ENCODE measurements around the gene SLC25A30.
"Not testable (repeated sequence)": the region's sequence is repeated elsewhere in the genome, so short reads cannot be mapped to it uniquely, and the experiment has no call there.

SLC25A30 gene

DNA sequence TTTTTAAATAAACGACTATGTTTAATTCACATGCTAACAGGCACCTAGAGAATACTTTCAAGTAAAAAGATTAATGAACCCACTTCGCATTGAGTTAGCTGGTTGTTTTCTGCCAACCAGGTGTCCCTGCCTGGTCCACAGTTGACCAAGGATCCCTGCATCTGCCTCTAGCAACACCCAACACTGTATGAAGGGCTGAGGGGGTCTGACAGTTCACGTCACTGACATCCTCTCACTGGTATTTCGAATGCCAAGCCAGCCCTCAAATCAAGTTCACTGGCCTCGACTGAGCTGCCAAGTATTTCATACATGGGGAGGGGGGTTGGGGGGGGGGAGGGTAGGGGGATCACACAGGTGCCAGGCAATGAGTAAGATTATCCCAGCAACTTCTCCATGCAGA lies 25.4 kb downstream of the SLC25A30 start:
- H4K20me1 ChIP-seq (ENCODE audit: low read depth, low read length), result no peaks in the 10 kb centered on the region
- no peaks in the 10 kb centered on the region for H3K27me3 ChIP-seq (ENCODE audit: low read length)
- no peak for TF ChIP-seq CTCF (IDR thresholded peaks at IDR 0.05; ENCODE audit: insufficient read depth, low read length, poor library complexity, severe bottlenecking)
- no peak for TF ChIP-seq EZH2phosphoT487 (conservative IDR thresholded peaks at IDR 0.05; ENCODE audit: low read length)
- no peaks in the 10 kb centered on the region for H3K79me2 ChIP-seq (ENCODE audit: insufficient read depth, low read length)
- H3K4me2 ChIP-seq (ENCODE audit: low read depth, low read length, poor library complexity, severe bottlenecking), result no peak overlapping the region
- H3F3A ChIP-seq (ENCODE audit: insufficient read depth), result no peaks in the 10 kb centered on the region; the same call in 1 of the 2 replicates
- no peak overlapping the region for H3K9ac ChIP-seq (ENCODE audit: low read length)
- no peak overlapping the region for H2AFZ ChIP-seq (ENCODE audit: low read depth, low read length, severe bottlenecking)
- H3K4me3 ChIP-seq (ENCODE audit: insufficient read depth, low read length, poor library complexity, severe bottlenecking), result no peak overlapping the region
- H3K36me3 ChIP-seq (ENCODE audit: low read length), result no peaks in the 10 kb centered on the region
- H3K27ac ChIP-seq (ENCODE audit: low read depth, low read length), result no peak overlapping the region
- no peaks in the 10 kb centered on the region for H3K9me2 ChIP-seq (replicated peaks; ENCODE audit: insufficient read depth, low read length)
- H3K9me3 ChIP-seq (ENCODE audit: insufficient read depth, low read length), result no peaks in the 10 kb centered on the region

DNA sequence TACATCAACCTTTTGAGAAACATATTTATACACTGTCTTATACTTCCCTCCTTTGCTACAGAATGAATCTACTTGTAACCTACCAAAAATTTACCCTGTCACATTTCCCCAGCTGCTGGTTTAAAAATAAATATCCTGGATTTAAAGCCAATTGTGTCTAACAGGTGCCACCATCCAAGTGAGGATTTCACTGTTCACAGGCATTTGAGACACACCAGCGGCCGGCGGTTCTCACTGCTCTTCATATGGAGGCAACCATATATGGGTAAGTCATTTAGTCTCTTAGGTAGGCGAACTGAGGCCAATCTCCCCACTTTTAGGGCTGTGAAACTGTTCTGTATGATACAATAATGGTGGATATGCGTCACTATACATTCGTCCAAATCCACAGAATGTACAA lies 26.2 kb downstream of the SLC25A30 start:
- H4K20me1 ChIP-seq (ENCODE audit: low read depth, low read length), result no peaks in the 10 kb centered on the region
- TF ChIP-seq EZH2phosphoT487 (conservative IDR thresholded peaks at IDR 0.05; ENCODE audit: low read length) (no peak), CTCF (IDR thresholded peaks at IDR 0.05; ENCODE audit: insufficient read depth, low read length, poor library complexity, severe bottlenecking) (no peak)
- no peaks in the 10 kb centered on the region for H3K9me3 ChIP-seq (ENCODE audit: insufficient read depth, low read length)
- H3K4me2 ChIP-seq (ENCODE audit: low read depth, low read length, poor library complexity, severe bottlenecking), result no peak overlapping the region
- no peak overlapping the region for H3K27ac ChIP-seq (ENCODE audit: low read depth, low read length)
- no peaks in the 10 kb centered on the region for H3K36me3 ChIP-seq (ENCODE audit: low read length)
- H3K9me2 ChIP-seq (replicated peaks; ENCODE audit: insufficient read depth, low read length), result no peaks in the 10 kb centered on the region
- no peak overlapping the region for H3K4me3 ChIP-seq (ENCODE audit: insufficient read depth, low read length, poor library complexity, severe bottlenecking)
- no peak overlapping the region for H2AFZ ChIP-seq (ENCODE audit: low read depth, low read length, severe bottlenecking)
- no peaks in the 10 kb centered on the region; the same call in 1 of the 2 replicates for H3F3A ChIP-seq (ENCODE audit: insufficient read depth)
- no peaks in the 10 kb centered on the region for H3K79me2 ChIP-seq (ENCODE audit: insufficient read depth, low read length)
- H3K9ac ChIP-seq (ENCODE audit: low read length), result no peak overlapping the region
- H3K27me3 ChIP-seq (ENCODE audit: low read length), result no peaks in the 10 kb centered on the region

DNA sequence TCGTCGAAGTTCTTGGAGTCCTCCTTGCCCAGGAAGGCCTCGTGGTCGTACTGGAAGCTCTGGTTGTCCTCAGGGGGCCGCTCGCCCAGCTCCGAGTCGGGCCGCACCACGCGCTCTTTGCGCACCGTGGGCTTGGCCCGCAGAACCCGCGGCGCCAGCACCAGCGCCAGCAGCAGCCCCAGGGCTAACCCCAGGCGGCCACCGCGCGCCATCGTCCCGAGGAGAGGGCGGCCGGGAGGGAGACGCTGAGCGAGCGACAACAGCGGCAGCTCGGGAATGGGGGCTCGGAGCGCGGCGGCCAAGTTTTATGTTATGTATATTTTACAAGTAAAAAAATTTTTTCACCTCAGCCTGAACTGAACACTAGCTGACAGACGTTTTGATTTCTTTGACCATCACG lies 27.0 kb downstream of the SLC25A30 start:
- H3F3A ChIP-seq (ENCODE audit: insufficient read depth); H3K9me2 ChIP-seq (replicated peaks; ENCODE audit: insufficient read depth, low read length); H4K20me1 ChIP-seq (ENCODE audit: low read depth, low read length); H3K9me3 ChIP-seq (ENCODE audit: insufficient read depth, low read length); H3K9ac ChIP-seq (ENCODE audit: low read length); H3K27me3 ChIP-seq (ENCODE audit: low read length); H3K79me2 ChIP-seq (ENCODE audit: insufficient read depth, low read length); H3K4me2 ChIP-seq (ENCODE audit: low read depth, low read length, poor library complexity, severe bottlenecking); H3K27ac ChIP-seq (ENCODE audit: low read depth, low read length); H3K4me3 ChIP-seq (ENCODE audit: insufficient read depth, low read length, poor library complexity, severe bottlenecking); H3K36me3 ChIP-seq (ENCODE audit: low read length); H2AFZ ChIP-seq (ENCODE audit: low read depth, low read length, severe bottlenecking): not testable (repeated sequence)

- not testable (repeated sequence) for H3K9me2 ChIP-seq (replicated peaks; ENCODE audit: insufficient read depth, low read length); H4K20me1 ChIP-seq (ENCODE audit: low read depth, low read length); H3K79me2 ChIP-seq (ENCODE audit: insufficient read depth, low read length); H3K9ac ChIP-seq (ENCODE audit: low read length); H2AFZ ChIP-seq (ENCODE audit: low read depth, low read length, severe bottlenecking); H3K27ac ChIP-seq (ENCODE audit: low read depth, low read length); H3F3A ChIP-seq (ENCODE audit: insufficient read depth); H3K9me3 ChIP-seq (ENCODE audit: insufficient read depth, low read length); H3K27me3 ChIP-seq (ENCODE audit: low read length); H3K4me2 ChIP-seq (ENCODE audit: low read depth, low read length, poor library complexity, severe bottlenecking); H3K4me3 ChIP-seq (ENCODE audit: insufficient read depth, low read length, poor library complexity, severe bottlenecking); H3K36me3 ChIP-seq (ENCODE audit: low read length)
Observed at GRCh38 chr13:45390348-45390747, 27.8 kb downstream of the SLC25A30 start.
